ENCODE data around the gene SMG1.
"Not testable (repeated sequence)": the region's sequence is repeated elsewhere in the genome, so short reads cannot be mapped to it uniquely, and the experiment has no call there.

The SMG1 gene

DNA sequence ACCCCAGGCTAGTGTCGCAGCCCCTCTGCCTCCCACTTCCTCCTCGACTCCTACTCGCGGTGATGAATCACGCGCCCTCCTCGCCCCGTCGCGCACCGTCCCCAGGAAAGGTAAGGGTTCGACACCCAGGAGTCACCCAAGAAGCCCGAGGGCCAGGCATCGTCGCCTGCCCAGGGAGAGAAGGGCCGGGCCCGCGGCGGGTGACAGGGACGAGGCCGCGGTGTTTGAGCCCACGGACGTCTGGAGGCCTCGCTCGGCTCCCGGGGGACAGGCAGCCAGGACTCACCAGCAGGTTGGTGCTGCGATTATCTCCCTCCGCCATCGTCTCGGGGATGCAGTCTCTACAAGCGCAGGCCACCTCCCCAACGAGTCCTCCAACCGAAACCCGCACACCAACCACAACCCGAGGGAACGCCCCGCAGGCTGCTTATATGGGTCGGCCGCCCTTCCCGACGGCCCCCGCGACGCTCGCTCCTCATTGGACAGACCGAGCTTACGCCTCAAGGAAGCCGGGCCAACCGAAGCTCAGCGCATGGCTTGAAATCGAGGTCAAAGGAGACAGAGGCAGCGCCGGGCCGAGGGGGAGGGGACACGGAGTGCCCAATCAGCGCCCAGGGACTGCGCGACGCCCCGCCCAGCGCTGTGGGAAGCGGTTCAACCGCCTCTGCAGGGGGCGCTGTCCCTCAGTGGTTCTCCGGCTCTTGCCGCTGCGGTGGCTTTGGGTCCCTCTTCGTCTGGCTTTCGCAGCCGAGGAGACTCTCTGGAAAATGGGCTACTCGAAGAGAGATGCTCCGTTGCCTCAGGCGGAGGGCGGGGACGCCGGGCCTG, 124.8 kb downstream of the SMG1 start, which contains the start of gene ARL6IP1:
Gene ARL6IP1, minus strand, starts transcription at position 405 of the 828 bp plus-strand sequence. Its CDS starts 83 bp downstream, at position 322.
- in situ Hi-C loops (cut with MboI; ENCODE audit: low sequenced_read_pairs), result no loop called here

DNA sequence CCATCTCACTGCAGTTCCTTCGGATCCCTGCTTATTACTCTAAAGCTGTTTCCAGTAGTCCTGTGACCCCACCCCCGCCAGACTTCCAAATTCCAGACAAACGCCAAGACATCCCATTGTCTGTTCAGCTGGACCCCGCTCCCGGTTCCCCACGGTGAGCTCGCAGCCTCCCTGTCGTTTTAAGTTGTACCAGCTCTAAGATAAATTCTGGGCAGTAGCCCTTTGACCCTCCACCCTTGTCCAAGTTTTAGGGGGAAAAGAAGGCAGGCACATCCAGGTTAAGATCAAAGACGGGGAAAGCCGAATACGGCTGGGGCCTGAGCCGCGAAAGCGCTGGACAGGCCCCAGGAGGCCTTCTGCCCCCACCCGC, 125.4 kb downstream of the SMG1 start:
- in situ Hi-C loops (cut with MboI; ENCODE audit: low sequenced_read_pairs), result no loop called here

DNA sequence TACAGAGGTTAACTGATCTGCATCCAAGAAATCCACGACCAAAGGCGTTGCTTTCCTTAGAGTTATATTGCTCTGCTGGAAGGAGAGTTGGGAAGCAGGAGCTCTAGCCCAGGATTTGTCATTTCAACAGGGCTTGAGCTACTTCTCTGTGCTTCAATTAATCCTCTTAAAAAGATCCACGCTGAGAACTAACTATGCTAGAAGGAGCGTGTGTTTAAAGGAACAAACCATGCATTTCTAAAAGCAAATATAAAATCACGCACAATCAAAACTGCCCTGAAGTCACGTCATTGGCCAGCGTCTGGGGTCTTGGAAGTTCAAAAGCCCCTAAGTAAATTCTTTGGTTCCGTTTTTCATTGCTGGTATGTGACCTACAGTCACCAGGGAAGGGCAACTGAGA, 125.9 kb downstream of the SMG1 start:
- in situ Hi-C loops (cut with MboI; ENCODE audit: low sequenced_read_pairs), result no loop called here

DNA sequence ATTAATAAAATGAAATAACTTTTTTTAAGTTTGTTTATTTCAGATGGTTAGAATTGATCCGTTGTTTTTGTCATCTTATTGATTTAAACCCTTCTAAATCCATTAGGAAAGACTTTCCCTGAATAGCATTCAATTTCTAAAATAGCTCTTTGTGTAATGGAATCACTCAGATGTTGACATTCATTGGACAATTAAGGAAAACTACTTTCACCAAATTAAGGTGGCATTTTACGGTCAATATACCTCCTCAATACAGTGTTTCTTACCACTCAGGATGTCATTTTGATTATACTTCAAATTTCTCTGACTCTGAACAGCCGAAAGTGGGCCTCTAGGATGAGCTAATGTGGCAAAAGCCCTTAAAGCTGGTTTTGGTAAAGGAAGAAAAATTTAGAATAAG, 126.7 kb downstream of the SMG1 start:
- in situ Hi-C loops (cut with MboI; ENCODE audit: low sequenced_read_pairs), result no loop called here

DNA sequence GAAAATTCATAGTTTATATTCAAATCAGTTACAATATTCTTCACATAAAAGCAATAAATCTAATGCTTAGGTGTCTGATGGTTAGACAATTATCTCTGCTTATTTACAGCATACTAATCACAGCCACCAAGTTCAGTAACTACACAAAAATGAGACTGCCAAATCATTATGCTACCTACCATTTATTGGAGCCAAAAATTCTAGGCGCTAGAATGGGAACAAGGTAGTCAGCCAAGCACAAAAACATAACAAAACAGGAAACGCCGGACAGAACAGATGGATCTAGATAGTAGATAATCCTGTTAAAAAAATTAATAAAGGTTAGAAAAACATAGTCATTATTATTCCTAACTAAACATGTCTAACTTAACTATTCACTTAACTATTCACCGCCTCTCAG, 128.5 kb downstream of the SMG1 start:
- in situ Hi-C loops (cut with MboI; ENCODE audit: low sequenced_read_pairs), result no loop called here

DNA sequence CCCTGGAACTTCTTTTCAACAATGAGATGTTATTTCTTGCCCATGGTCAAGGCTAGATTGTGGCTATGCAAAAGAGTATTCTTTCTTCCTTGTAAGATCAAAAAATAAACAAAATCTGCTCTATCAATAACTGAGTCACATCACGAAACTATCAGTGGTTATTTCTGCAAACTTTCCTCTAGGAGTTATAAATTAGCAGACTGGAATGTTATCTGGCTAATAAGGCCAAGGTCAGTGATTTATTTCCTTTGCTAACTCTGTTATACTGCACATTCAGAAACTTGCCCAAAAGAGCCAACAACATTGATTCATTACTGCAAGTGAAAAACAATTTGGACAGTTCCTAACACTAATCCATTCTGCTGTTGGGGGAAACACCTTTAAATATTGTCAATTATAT, 129.8 kb downstream of the SMG1 start:
- in situ Hi-C loops (cut with MboI; ENCODE audit: low sequenced_read_pairs), result no loop called here

DNA sequence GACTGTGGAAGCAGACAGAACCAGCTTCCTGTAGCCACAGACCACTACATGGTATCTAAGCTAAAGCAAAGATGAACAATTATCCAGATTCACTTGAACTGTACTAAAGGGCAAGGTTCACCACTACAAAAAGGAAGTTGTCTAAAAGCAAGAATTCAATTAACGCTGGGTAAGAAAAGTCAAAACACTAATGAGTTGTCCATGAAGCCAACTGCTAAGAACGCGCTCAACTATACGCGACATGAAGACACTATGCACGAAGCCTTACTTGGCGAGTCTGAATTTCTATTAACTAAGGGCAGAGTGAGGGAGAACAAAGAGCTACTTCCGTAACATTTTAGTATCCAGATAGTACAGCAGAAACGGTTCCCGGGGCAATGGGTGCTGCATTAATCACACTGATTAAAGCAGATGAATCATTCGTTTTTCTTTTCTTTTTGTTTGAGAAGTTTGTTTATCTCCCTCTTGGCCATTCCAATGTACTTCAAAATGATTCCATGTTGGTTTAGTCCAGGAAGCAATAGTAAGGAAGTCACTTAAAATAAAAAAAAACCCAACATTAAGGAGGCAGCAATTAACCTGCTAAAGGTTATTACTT, 133.3 kb downstream of the SMG1 start:
- in situ Hi-C loops (cut with MboI; ENCODE audit: low sequenced_read_pairs), result no loop called here

DNA sequence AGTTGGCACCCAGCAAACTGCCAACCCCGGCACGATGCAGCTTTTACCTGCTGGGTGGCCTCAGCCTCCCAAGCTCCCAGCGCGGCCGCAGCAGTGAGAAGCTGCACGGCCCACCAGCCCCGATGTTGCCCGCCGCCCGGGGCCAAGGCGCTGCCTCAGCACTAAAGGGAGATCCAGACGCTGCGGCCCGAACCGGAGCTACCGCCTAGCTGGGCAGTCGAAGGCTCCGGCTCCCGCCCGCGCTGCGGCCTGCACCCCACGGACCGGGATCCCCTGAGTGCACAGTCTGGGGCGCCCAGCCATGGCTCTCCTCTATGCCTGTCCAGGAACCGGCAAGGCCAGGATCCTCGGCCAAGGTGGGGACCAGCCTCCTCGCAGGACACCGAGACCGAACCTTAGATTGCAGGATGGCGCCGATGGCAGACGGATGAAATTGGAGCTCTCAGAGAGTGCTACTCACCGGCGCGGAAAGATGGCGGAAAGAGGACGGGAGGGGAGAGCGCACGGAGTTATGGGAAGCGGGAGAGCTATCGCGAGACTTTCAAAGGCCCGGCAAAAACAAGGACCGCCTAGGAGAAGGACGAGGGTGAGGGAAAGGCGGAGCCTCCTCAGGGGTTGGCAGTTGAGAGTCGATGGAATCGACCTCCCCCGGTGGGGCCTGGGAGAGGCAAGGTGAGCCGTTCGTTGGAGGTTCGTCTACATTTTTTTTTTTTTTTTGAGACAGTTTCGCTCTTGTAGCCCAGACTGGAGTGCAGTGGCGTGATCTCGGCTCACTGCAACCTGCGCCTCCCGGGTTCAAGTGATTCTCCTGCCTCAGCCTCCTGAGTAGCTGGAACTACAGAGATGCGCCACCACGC, 136.1 kb downstream of the SMG1 start, which contains the start of gene RPS15A:
Gene RPS15A, minus strand, starts transcription at position 485 of the 857 bp plus-strand sequence. CDS start 1,221 bp downstream, outside the sequence.
- in situ Hi-C loops (cut with MboI; ENCODE audit: low sequenced_read_pairs), result no loop called here

DNA sequence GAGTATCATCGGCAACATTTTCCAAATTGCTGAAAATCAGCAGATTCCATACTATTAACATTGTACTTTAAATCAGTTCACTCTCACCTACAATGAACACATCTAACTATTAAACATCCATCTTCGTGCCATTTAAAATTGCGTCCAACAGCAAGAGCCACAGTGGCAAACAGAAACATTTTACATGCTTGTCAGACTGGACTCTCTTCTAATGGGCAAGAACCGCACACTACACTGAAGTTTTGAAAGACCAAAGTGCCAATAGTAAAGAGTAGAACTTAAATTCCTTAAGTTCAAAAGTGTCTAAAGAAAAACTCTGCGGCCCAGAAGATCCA, 136.7 kb downstream of the SMG1 start:
- in situ Hi-C loops (cut with MboI; ENCODE audit: low sequenced_read_pairs), result no loop called here

DNA sequence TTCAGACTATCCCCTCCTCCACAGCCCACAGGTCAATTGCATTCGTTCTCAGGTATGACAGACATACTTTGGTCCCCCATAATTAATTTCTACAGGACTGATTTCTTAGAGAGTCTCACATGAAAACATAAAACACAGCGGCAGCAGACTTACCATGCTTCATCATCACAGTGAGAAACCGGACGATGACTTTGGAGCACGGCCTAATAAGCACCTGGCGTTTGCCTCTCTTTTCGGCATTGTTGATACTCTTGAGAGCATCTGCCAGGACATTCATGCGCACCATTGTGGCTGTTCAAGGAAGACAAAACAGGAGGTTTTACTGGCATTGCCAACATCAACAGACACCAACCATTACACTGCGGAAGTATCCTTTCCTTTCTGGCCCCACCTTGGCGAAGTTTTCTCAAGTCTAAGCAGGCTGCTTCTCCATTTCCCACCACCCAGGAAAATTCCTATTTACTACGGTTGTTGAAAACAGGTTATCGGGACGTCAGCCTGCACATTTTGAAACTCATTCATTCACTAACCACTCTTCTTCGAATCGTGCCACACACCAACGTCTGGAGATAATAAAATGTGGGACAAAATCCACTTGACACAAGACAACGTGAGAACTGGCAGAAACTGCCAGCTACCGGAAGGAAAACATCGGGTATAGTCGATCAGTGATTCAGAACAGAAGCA, 137.2 kb downstream of the SMG1 start:
- in situ Hi-C loops (cut with MboI; ENCODE audit: low sequenced_read_pairs), result no loop called here

DNA sequence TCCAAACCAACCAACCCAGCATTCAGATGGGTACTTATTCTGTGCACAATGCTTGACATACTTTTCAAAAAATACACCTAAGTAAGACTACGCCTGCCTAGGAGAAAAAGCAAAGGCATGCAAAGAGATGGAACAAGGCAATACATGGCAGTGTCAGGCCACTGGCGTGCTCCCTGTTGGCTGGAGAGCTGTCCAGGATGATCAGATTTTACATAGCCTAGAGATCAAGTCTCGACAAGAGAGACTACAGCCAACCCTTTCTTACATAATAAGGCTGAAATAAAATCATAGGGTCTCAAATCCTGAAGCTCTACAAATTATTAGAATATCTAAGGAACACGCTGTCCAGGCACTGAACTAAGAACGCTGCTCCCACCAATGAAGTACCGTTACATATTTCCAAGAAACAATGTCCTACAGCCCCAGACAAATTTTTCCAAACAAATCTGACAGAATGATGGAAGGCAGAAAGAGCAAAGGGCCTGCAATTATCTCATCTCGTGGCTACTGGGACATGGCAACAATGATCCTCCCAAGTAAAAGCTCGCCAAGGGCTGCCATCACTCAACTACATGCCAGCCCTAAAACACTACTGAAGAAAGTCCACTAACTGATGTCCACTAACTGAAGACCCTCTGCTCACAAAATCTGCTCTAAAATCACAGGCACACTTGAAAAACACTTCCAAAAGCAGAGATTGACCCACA, 141.1 kb downstream of the SMG1 start:
- in situ Hi-C loops (cut with MboI; ENCODE audit: low sequenced_read_pairs), result no loop called here

DNA sequence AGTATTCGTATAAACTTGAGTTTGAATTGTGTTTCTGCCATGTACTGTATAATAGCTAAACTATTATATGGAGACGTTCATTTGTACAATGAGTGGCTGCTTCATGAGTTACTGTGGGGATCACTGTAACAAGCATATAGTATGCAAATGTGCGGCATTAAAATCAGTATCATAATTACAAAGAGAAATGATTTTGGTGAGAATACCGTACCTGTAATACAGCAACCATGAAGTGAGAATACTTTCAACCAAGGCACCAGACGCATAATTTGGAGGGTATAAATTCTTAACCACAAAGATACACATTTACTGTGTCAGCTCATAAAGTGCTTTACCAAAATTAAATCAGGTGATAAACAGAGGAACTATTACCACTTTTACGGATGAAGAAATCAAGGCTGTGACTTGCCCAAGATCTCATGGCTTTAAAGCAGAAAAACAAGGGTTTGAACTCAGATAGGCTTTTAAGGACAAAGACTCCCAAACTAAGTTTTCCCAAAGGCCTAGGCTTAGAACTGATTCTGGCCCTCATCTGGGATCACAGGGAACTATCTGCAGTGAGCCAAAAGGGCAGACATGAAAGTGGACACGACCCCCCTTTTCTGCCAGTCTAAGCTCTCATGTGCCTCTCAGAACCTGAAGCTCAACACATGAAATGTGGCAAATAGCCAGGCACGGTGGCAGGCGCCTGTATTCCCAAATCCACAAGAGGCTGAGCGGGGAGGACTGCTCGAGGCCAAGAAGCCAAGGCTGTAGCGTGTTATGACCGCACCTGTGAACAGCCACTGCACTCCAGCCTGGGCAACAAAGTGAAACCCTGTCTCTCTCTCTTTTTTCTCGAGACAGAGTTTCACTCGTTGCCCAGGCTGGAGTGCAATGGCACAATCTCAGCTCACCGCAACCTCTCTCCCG, 142.5 kb downstream of the SMG1 start:
- in situ Hi-C loops (cut with MboI; ENCODE audit: low sequenced_read_pairs), result no loop called here

DNA sequence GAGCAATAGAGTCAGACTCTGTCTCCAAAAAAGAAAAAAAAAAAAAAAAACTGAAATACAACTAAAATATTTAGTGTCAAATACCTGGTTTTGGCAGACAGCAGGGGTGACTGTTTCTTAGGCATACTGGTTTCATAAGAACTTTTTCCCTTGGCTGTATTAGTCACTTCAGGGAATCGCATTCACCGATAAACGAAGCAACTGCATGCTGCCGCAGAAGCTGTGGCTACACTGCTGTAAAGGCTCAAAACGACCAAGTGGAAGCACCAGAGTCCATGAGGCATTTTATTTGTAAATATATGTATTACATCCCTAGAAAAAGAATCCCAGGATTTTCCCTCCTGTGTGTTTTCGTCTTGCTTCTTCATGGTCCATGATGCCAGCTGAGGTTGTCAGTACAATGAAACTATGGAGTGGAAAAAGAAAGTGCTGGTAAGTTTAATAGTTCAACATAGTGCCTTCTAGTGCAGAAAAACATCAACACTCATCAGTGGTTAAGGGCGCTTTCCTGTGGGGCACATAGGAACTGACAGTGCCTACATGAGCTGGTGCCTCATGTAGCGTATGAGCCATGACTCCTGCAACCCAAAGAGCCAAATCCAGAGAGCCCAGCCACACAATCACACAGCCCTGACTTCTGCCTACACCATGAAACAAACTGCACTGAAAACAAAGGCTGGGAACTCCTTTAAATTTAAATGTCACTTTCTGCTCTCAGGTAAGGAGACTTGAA, 143.3 kb downstream of the SMG1 start:
- in situ Hi-C loops (cut with MboI; ENCODE audit: low sequenced_read_pairs), result no loop called here

DNA sequence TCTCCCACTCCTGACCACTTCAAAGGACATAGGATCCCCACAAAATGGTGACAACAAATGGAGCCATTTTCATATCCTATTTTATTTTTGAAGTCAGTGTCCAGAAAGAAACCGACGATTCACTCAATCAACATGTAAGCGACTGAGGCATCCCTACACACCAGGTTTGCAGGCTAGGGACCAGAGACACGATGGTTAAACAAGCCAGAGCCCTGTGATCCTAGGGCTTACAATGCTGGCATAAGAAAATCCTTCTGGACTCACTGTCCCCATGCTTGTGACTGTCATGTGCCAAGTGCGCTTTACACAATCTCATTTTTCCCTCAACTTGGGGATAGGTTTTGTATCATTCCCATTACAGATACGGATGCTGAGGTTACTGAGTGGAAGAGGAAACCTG, 145.0 kb downstream of the SMG1 start:
- in situ Hi-C loops (cut with MboI; ENCODE audit: low sequenced_read_pairs), result not testable (repeated sequence)

DNA sequence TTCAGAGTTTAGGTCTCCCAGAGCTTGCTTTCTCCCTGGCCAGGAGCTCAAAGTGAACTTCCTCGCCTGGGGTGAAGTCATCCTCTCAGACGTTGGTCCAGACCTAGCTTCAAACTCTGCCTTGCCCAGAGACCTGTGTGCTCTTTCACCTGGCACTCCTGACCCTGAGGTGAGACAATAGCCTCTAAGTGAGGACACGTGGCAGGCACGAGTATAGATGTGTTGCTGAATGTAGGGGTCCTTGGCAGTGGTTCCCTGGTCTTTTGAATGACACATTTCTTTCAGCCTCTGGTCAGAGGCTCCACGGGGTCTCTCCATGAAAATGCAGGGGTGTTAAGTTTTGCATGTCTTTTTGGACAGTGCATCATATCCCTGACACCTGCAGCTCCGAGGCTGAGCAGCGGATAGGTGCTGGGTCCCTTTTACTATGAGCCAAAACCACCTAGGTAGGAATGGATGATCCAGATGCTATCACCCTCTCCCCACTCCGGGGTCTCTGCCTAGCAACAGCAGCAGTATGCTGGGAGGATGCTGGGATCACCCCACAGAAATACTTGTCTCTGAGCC, 145.7 kb downstream of the SMG1 start:
- in situ Hi-C loops (cut with MboI; ENCODE audit: low sequenced_read_pairs), result not testable (repeated sequence)

DNA sequence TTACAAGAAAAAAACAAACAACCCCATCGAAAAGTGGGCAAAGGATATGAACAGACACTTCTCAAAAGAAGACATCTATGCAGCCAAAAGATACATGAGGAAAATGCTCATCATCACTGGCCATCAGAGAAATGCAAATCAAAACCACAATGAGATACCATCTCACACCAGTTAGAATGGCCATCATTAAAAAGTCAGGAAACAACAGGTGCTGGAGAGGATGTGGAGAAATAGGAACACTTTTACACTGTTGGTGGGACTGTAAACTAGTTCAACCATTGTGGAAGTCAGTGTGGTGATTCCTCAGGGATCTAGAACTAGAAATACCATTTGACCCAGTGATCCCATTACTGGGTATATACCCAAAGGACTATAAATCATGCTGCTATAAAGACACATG, 148.5 kb downstream of the SMG1 start:
- in situ Hi-C loops (cut with MboI; ENCODE audit: low sequenced_read_pairs), result not testable (repeated sequence)

DNA sequence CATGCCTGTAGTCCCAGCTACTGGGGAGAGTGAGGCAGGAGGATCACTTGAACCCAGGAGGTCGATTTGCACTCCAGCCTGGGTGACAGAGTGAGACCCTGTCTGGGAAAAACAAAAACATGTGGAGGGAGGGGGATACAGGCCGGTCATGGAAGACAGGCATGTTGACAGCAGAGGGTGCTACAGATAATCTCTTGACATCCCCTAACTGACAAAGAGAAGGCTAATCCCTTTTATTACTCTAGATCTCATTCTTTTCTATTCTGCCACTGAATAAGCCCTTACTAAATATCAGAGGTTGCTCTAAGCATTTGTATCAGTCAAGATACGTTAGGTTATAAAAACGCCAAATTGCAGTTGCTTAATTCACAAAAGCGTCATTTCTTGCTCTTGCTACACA, 149.9 kb downstream of the SMG1 start:
- in situ Hi-C loops (cut with MboI; ENCODE audit: low sequenced_read_pairs), result not testable (repeated sequence)

DNA sequence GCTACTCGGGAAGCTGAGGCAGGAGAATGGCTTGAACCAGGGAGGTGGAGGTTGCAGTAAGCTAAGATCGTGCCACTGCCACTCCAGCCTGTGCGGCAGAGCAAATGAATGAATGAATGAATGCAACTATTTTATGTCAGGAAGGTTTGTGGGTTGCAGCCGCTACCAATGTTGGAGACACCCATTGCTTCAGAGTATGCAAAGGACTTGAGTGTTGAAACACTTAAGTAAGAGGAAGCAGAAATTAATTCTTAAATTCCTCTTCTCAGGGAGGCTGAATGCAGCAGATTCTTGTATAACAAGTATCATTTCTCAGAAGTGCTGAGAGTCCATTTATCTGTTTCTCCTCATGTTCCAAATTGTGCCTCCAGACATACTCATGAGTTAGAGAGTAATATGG, 151.6 kb downstream of the SMG1 start:
- in situ Hi-C loops (cut with MboI; ENCODE audit: low sequenced_read_pairs), result not testable (repeated sequence)

Measured in hTERT RPE-1 (cell line).